NK-92 treated with Interleukin-12 subunit alpha and Interleukin-12 subunit beta, amount 100 ng/mL, for 24 hours (cell line): ENCODE results near the gene FBXL19.
"Not testable (repeated sequence)": the region's sequence is repeated elsewhere in the genome, so short reads cannot be mapped to it uniquely, and the experiment has no call there.

Experiments used
- DNase-seq: peaks from one replicate; lab custom pipeline; 2025; lab: John Stamatoyannopoulos, UW

The FBXL19 gene, protein sequence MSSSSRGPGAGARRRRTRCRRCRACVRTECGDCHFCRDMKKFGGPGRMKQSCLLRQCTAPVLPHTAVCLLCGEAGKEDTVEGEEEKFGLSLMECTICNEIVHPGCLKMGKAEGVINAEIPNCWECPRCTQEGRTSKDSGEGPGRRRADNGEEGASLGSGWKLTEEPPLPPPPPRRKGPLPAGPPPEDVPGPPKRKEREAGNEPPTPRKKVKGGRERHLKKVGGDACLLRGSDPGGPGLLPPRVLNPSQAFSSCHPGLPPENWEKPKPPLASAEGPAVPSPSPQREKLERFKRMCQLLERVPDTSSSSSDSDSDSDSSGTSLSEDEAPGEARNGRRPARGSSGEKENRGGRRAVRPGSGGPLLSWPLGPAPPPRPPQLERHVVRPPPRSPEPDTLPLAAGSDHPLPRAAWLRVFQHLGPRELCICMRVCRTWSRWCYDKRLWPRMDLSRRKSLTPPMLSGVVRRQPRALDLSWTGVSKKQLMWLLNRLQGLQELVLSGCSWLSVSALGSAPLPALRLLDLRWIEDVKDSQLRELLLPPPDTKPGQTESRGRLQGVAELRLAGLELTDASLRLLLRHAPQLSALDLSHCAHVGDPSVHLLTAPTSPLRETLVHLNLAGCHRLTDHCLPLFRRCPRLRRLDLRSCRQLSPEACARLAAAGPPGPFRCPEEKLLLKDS

DNA sequence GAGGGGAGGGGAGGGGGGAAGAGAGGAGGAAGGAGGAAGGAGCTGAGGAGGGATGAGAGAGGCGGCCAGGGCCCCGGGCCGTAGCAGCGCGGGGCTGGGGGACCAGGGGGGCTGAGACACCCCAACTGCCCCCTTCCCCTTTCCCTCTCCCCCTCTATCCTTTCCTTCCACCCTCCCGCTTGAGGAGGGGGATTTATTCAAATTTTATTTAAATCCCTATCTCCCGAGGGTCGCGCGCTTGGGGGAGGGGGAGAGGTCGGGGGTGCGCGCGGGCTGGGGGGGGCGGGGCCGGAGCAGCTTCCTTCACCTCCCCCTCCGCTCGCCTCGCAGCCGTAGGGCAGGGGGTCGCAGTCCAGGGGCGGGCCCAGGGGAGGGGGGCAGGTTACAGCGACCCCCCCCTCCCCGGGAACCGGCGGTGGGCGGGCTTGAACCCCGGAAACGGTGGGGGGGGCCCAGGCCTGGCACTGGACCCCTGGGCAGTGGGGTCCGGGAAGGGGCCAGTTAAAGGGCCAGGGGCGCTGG lies at the start of gene FBXL19:
TSS of gene FBXL19 (plus strand) at position 19 of the 522 bp plus-strand sequence. CDS start 2,183 bp downstream, outside the sequence.
- DNase-seq = no peak

DNA sequence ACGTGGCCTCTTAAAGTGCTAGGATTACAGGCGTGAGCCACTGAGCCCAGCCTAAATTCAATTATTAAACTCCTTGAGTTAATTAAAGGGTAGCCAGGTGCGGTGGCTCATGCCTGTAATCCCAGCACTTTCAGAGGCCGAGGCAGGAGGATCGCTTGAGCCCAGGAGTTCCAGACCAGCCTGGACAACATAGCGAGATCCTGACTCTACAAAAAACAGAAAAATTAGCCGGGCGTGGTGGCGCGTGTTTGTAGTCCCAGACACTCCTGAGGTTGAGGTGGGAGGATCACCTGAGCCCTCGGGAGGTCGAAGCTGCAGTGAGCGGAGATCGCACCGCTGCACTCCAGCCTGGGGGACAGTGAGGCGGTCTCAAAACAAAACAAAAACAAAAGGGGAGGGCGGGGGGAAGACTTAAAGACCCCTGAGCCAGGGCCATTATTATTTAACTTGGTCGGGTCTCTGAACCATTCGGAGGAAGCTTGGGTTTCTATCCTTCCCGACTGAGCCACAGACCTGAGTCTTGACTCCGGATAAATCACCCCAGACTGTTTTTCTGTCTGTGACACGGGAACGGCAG lies 49.0 kb upstream of the FBXL19 start:
- DNase-seq = no peak

DNA sequence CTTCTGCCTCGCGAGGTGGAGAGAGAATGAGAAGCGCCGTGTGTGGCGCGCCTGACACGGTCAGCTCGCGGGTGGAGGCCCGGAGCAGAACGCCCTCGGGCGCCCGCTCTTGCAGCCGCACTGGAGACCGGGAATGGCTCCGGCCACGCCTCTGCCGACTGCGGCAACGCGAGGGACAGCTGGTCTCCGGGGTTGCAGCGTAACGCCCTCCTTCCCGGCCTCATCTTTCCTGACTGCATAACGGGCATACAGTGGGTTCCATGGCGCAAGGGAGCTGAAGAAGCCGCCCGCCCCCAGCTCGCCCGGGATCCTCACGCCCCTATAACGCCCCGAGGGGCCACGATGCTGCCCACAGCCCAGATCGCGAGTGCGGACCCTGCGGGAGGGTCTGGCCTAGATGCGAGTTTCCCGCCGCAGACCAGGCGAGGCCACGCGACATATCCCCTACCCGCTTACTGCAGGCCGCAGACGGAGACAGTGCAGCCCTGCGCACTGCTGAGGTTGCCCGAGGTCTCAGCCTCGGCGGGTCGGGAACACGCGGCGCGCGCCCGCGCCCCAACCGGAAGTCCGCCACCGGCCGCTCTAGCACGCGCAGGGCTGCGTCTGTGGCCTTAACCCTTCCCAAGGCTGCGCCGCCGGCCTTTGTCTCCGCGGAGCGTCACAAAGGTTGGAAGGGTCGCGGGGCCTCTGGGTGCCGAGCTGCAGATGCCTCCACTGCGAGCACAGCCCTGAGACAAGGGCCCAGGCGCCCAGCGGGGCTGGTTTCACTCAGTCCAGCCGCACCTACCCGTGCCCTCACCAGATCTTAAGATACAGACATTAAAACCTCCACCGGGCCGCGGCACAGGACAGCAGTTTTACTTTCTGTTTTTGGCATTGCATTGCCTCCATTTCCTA lies 48.3 kb upstream of the FBXL19 start:
- peak; percentile 90 for DNase-seq

DNA sequence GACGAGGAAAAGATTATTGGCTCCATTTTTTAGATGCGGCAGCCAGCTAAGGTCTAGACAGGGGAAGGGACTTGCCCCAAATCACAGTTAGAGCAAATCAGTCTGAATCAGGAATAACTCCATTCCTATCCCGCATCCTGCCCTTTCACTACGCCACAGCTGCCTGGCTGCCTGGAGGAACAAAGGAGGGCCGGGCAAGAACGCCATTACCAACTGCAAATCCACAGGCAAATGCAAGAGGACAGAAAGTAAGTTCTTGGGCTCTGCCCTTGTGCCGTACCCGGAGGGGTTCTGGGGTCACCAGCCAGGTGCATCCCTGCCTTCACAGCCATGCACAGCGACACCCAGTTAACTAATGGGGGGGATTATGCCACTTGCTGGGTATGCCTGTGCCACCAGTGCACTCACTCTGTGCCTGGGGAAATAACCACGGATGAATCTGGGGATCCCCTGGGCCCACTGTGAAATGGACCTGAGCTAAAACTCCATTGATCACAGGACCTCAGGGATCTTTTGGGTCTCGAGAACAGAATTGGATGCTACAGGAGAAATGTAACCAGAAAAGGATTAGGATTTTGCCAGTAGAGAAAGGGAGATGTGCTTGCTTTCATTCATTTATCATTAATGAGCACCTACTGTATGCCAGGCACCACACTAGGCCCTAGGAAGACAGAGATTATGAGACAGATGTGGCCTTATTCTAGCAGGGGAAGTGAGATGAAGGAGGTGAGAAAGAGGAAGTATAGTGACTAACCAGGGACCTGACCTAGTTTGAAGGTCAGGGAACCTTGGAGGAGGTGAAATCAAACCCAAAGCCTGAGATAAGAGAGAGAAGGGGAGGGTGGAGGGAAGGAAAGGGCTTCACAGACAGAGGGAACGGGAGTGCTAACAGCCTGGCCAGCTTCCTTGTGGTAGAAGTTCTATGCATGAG lies 47.2 kb upstream of the FBXL19 start:
- no peak for DNase-seq

DNA sequence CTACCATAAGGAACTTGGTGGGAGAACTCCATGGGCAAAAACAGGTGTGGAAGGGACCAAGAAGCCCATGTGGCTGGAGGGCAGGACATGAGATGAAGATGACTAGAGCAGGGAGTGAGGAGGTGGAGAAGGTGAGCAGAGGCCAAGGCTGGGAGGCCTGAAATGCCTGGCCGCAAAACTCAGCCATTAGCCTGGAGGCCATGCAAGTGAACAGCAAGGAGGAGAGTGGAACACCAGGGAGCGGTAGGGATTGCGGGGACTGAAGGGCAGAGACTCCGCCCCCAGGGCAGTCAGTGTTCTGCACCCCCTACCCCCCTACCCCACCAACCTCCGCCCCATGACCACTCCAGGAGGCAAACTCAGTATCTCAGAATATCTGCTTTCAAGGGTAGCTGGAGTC lies 46.5 kb upstream of the FBXL19 start:
- DNase-seq = no peak

DNA sequence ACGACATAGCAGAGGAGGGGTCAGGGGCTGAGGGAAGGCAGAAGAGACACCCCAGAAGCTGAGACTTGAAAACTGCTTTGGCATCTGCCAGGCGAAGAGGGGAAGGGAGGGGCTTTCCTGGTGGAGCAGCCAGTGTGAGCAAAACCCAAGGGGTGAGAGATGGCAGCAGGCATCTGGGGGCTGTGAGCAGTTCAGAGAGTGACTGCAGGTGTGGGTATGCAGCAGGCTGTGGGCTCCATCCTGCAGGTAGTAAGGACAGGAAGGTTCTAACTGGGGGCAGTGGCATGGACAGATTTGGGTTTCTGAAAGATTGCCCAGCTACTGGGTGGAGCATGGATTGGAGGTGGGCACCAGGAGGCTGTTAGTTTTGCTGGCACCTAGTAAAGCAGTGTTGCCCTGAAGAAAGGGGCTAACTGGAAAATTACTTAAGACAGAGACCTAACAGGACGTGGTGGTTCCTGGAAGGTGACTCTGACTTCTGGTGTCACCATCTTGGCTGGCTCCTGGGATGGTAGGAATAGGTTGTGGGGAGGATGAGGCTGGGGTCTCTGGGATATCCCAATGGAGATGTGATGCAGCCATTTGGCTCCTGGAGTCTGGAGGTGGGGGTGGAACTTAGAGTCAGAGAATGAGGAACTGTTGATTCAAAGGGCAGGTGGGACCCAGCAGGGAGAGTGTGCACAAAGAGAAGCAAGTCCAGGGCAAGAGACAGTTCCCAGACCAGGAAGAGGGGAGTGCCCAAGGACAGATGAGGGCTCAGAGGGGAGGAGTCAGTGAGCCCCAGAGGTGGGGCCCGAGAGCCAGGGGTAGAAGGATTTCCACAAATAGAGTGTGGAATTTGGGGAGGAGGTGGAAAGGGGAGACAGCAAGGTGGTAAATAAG lies 40.7 kb upstream of the FBXL19 start:
- DNase-seq = no peak

DNA sequence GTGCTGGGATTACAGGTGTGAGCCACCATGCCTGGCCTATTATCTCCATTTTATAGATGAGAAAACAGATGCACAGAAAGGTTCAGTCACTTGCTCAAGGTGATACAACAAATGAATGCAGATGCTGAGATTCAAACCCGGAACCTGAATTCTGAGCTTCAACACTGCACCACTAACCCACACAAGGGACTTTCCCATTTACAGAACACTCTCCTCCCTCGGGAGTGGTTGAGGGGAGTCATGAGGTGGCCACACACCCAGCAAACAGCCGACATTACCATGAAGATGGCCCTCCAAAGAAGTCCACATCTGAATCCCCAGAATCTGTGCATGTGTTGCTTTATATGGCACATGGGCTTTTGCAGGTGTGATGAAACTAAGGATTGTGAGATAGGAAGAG lies 38.6 kb upstream of the FBXL19 start:
- DNase-seq = no peak

DNA sequence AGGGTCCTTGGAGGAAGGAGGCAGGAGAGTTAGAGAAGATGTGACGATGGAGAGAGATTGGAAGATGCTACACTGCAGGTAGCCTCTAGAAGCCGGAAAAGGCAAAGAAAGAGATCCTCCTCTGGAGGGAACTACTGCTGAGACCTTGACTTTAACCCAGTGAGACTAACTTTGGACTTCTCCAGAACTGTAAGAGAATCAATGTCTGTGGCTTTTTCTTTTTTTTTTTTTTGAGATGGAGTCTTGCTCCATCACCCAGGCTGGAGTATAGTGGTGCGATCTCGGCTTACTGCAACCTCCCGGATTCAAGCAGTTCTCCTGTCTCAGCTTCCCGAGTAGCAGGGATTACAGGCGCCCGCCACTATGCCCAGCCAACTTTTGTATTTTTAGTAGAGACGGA lies 38.2 kb upstream of the FBXL19 start:
- DNase-seq = no peak

DNA sequence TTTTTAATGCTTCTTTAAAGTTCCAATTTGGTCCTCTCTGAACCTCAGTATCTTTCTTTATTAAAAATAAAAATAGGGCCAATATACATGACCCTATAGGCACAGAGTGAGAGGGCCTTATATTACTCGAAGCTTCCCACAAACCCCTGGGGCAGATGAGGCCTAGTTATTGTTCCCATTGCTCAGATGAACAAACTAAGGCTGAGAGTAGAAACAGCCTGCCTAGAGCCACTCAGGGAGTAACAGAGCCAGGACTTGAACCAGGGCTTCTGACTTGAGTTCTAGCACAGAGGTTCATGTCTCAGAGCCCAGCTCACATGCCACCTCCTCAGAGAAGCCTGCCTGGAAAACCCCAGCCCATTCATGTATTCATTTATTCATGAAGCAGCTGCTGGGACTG lies 37.2 kb upstream of the FBXL19 start:
- DNase-seq = no peak

DNA sequence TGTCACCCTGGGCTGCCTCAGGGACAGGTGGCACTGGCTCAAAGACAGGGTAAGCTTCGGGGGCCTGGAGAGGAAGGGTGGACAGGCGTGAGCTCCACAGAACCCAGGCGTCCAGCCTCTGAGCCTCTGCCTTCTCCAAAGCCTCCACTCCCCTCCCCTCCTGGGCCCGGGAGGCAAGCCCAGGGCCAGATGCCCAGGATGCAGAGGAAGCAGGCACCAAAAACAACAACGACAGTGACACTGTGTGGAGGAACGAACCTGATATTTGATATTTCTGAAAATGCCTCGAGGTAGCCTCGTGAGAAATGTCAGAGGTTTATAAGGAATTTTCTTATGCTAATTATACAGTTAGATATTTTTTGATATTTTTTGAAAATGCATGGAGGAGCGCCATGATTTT lies 35.4 kb upstream of the FBXL19 start:
- no peak for DNase-seq

DNA sequence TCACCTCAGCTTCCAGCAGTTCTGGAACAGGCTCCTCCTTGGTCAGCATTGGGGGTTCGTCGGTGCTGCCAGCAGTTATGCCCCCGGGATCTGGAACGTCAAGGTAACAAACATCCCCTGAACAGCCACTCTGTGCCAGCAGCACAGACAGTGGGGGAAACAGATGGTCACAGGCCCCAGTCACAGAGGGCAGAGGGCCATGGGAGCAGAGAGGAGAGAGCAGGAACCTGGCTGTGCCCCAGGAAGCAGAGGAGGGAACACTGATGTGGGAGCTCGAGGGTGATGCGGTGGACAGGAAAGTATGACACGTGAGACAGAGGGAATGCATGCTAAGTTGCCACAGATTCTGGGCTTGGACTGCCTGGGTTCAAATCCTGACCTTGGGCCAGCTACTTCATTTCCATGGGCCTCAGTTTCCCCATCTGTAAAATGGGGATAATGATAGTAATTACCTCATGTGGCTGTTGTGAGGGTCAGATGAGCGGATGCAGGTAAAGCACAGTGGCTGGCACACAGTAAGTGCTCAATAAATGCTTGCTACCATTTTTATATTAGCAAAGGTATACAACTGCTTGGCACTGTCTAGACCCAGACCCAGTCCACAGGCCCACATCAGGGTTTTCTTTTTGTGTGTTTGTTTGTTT lies 34.4 kb upstream of the FBXL19 start:
- DNase-seq = no peak

DNA sequence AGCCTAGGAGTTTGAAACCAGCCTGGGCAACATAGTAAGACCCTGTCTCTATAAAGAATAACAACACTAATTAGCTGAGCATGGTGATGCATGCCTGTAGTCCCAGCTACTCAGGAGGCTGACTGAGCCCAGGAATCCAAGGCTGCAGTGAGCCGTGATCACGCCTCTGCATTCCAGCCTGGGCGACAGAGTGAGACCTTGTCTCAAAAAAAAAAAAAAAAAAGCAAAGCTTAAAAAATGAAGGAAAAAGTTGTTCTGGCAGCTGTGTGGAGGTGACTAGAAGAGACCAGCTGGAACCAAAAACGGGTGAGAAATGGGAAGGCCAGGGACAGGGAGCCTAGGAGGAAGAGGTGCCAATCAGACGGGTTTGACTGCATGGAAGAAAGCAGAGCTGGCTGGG lies 33.7 kb upstream of the FBXL19 start:
- no peak for DNase-seq

DNA sequence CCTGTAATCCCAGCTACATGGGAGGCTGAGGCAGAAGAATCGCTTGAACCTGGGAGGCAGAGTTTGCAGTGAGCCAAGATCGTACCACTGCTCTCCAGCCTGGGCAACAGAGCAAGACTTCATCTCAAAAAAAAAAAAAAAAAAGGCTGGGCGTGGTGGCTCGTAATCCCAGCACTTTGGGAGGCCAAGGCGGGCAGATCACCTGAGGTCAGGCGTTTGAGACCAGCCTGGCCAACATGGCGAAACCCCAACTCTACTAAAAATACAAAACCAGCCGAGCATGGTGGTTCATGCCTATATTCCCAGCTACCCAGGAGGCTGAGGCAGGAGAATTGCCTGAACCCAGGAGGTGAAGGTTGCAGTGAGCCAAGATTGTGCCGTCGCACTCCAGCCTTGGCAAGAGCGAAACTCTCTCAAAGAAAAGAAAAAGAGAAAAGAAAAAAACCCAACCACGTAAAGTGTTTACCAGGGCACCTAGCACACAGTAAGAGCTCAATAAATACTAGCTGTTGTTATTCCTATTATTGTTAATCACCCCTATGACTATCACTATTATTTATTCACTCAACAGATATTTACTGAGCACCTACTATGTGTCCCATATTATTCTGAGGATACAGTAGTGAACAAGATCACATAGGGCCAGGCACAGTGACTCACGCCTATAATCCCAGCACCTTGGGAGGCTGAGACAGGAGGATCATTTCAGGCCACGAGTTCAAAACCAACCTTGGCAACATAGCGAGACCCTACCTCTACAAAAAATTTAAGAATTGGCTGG lies 32.1 kb upstream of the FBXL19 start:
- DNase-seq = not testable (repeated sequence)

DNA sequence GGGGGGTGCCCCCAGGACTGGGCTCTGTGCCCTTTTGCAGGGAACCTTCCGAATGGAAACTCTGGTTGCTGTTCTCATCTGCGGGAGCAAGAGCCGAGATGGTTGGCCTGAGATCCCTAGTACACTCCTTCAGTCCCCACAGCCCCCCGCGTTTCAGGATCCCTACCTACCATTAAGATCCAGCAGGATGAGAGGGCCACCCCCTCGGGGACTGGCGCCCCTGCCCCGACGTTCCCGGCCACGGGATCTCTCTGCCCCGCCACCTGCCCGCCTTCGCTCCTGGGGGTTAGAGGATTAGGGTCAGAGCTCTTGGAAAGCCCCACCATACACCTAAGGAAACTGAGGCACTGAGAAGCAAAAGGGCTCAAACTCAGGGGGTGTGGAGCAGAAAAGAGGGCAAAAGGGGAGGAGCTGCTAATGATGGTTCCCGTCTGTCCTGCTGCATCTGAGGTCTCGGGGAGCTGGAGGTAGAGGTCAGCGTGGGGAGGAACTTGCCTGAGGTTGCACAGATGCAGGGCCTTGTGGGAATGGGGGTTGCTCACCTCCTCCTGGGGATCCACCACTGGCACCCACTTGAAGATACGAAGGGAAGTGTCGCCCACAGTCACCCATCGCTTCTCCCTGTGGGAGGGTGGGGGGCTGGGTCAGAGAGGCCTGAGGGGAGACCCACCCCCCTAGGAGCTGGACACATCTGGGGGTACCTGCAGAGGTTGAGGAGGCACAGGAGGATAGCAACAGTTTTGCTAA lies 30.5 kb upstream of the FBXL19 start:
- DNase-seq = no peak

DNA sequence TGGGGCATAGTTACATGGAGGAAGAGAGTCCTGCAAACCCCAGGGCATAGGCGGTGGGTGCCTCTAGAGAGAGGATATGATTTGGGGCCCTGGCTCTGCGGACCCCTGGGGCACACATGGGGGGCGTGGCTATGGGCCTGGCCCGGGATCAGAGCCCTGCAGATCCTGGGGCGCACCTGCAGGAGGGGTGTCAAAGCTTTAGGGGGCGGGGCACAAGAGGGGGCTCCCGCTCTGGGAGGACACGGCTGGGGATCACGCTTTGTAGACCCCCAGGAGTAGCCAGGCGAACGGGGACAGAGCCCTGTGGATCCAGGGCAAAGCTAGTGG lies 30.0 kb upstream of the FBXL19 start:
- no peak for DNase-seq

DNA sequence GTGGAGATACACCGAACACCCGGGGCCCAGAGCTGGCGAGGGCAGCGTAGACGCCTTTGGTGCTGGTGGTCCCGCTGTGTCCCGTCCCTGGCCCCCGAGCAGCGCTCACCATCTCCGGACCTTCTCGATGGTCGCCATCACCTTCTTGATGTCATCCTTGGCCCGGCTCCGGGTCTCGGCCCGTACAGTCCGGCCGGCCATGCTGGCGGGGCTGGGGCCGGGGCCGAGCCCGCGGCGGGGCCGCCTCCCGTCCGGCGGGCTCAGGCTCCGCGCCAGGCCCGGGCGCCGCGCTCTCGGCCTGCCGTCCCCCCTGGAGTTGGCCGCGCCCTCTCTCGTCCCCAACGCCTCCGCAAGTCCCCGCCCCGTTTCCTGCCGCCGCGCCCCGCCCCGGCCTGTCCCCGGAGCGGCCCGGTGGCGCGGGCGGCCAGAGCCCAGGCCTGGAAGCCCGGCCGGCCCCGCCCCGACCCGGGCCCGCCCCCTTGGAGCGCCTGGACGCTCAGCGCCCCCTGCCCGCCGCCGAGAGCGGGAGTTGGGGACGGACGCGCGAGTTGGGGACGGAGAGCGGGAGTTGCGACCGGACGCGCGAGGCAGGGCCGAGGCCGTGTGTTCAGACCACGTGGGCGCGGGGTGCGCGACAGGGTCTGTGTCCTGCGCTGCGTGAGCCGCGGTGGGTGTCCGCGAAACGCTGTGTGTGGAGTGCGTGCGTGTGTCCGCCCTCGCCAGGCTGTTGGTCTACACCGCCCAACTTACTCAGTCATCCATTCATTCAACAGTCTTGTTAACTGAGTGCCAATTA lies 29.4 kb upstream of the FBXL19 start, which contains the start of gene BCL7C:
TSS of gene BCL7C (minus strand) at position 334 of the 796 bp plus-strand sequence. CDS start at position 201, 133 bp downstream.
- DNase-seq = peak; percentile 61
